Epidermal melanocyte (primary cell): ENCODE measurements around the gene TIGD2.

ENCODE experiments used
- DNase-seq: peaks from one replicate; pipeline ENCODE4 v3.0.0; 2011; ENCODE audit warnings: low spot score; ENCODE audit not compliant: insufficient read length

TIGD2 gene

GRCh38 chr4:89161841-89162240 is 50.5 kb downstream of the TIGD2 start:
- no peak for DNase-seq

DNA sequence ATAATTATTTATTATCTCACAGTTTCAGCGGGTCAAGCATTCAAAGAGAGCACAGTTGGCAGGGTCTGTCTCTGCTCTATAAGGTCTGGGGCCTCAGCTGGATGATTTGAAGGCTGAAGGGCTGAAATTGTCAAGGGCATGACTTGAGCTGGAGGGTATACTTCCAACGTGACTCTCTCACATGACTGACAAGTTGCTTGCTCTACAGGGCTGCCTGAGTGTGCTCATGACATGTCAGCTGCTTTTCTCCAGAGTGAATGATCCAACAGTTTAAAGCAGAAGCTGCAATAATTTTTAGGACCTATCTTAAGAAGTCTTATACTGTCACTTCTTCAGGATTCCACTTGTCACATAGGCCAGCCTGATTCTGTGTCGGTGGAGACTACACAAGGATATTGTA is 51.2 kb downstream of the TIGD2 start:
- DNase-seq = no peak

GRCh38 chr4:89162987-89163386 is 51.7 kb downstream of the TIGD2 start:
- no peak for DNase-seq

- DNase-seq = no peak
These were observed 53.1 kb downstream of the TIGD2 start for GRCh38 chr4:89164400-89164799.
